ENCODE results near the gene TRIM29. TPM values are rescaled to one million over a fixed set of nuclear protein-coding genes. Genes with fewer than 3 reads are reported as not detected.
A peak's percentile ranks its signal among the peaks of the same experiment; 100 is the strongest.

Gene TRIM29
- total RNA-seq, 3 donors from 2014 or later: not detected

DNA sequence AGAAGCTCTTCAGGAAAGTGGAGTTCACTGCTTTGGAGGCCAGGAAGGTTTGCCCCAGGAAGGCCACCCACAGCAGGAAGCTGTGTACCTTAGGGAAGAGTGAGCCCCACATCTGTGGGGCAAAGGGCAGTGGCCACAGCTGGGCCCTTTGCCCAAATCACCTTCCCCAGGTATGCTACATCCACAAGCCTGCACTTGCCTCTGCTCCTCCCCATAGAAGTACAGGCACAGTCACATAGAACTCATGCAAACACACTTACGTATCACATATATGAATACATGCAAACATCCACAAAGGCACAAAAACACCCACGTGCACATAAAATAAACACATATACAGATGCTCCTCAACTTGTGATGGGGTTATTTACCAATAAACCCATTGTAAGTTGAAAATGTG lies 2.1 kb downstream of the TRIM29 start:
- no peaks in the 10 kb centered on the region for H3K9me3 Mint-ChIP-seq
- H3K27me3 Mint-ChIP-seq (ENCODE audit: low read depth): peaks cover 5% of the 10 kb centered on the region
- no peak for DNase-seq
- no peaks in the 10 kb centered on the region for H3K36me3 Mint-ChIP-seq (ENCODE audit: insufficient read depth)
- no peak overlapping the region for H3K4me3 Mint-ChIP-seq
- no peaks in the 10 kb centered on the region for H3K4me1 Mint-ChIP-seq (ENCODE audit: low read depth)
- ATAC-seq: no peak

DNA sequence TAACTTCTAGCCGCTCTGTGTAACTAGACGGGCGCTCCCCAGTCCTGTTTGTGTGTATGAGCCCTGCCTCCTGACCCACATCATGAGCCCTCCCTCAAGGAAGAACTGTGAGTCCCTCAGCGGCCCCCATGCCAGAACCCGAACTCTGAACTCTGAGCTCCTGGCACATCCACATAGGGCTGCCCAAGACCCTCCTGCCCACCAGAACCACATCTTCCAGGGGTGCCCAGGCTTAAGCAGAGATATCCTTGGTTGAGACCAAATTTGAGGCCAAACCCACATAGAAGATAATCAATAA lies 3.0 kb downstream of the TRIM29 start:
- ATAC-seq: no peak
- DNase-seq: no peak
- Mint-ChIP-seq H3K36me3 (ENCODE audit: insufficient read depth) (no peaks in the 10 kb centered on the region), H3K4me1 (ENCODE audit: low read depth) (no peaks in the 10 kb centered on the region), H3K9me3 (no peaks in the 10 kb centered on the region), H3K27me3 (ENCODE audit: low read depth) (no peaks in the 10 kb centered on the region), H3K4me3 (no peak overlapping the region)

DNA sequence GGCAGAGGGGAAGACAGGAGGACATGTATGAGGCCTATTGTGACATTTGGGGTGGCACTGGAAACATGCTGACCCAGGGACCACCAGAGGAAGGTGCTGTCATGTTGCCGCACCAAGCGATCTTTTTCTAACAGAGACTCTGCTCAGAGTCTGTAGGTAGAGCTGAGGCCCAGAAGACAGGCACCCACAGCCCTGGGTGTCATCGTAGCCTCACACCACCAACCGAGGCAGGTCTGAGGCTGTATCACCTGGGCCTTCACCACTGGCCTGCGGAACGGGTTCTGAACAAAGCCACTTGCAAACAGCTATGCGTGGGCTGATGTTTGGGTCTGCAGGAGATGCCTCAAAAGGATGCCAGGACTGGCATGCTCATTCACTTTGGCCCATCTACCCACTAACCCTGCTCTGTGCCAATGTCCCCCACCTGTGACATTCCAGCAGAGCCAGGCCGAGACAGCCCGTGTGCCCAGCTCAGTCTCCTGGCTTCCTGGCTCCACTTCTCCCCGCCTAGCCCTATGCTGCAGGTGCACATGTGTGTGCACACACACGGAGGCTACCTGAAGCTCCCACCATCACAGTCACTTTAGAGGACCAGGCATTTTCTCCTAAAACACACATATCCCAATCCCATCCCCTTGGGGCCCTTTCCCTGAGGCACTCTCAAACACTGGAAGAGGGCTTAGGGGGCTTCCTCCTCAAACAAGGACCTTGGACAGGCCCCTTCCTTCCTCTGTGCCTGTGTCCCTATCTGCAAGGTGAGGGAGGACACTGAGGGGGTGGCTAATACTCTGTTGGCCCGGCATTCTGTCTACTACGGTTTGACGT lies 3.6 kb downstream of the TRIM29 start:
- DNase-seq (no peak), ATAC-seq (peak in 1 of 2 donors; percentile 28)
- H3K4me3 Mint-ChIP-seq: no peak overlapping the region
- no peaks in the 10 kb centered on the region for H3K9me3 Mint-ChIP-seq
- no peaks in the 10 kb centered on the region for H3K27me3 Mint-ChIP-seq (ENCODE audit: low read depth)
- no peaks in the 10 kb centered on the region for H3K4me1 Mint-ChIP-seq (ENCODE audit: low read depth)
- no peaks in the 10 kb centered on the region for H3K36me3 Mint-ChIP-seq (ENCODE audit: insufficient read depth)

DNA sequence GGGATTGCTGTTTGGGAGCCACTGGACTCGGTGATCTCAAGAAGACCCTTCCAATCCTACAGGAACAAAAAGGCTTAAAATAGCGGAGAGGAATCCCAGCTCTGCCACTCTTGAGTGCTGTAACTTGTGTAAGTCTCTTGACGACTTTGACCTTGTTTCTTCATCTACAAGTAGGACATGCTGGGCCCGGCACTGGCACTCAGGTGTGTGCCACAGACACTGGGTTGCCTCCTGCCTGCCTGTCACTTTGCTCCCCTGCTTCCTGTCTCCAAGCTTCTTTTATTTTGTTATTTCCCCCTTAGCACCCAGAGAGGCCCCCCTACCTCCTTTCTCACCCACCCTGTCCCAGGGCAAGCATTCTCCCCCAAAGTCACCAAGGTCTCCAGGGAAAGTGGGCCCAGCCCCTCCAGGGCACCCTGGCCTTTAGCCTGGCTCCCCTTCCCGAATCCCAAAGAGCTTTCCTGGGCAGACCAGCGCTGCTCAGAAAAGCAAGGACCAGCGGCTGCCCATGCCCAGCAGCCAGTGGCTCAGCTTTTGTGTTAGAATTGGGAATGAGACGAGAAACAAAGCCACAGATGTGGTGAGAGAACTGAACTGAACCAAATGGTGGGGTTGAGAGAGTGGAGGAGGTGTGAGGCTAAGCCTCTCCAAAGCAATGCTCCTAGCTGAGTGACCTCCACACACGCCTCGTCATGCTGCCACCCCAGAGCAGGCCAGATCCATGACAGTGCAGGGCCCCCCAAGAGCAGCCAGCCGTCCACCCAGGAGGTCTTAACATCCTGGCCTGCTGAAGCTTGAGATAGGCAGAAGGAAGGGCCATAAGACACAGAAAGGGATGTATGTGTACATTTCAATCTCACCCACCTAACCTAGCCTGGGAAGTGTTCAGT lies 4.5 kb downstream of the TRIM29 start:
- no peaks in the 10 kb centered on the region for H3K4me1 Mint-ChIP-seq (ENCODE audit: low read depth)

DNA sequence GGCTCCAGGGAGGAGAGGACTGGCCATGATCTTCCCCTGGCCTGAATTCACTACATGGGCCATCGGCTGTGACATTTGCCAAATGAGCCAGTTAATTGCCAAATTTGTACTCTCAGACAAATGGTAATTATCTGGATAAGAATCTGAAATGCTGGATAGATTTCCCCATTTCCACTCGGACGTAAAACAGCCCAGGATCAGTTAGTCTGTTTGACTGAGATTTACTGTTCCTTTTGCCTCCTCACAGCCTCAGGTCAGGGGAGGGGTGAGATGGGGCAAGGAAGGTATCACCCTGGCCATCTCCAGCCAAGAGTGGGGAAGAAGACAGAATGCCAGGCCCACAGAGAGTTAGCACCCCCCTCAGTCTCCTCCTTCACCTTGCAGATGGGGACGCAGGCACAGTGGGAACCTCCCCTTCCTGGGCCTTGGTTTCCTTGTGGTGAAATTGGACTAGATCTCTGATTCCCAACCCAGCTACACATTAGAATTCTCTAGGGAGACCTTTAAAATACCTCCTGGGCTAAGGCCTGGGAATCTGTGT lies 5.2 kb downstream of the TRIM29 start:
- DNase-seq (no peak), ATAC-seq (no peak)
- no peaks in the 10 kb centered on the region for H3K4me1 Mint-ChIP-seq (ENCODE audit: low read depth)
- no peaks in the 10 kb centered on the region for H3K9me3 Mint-ChIP-seq
- H3K36me3 Mint-ChIP-seq (ENCODE audit: insufficient read depth): no peaks in the 10 kb centered on the region
- H3K4me3 Mint-ChIP-seq: no peak overlapping the region
- no peaks in the 10 kb centered on the region for H3K27me3 Mint-ChIP-seq (ENCODE audit: low read depth)

More for the DNA sequence above, 4.5 kb downstream of the TRIM29 start:
- Mint-ChIP-seq H3K4me3 (no peak overlapping the region), H3K27me3 (ENCODE audit: low read depth) (no peaks in the 10 kb centered on the region), H3K36me3 (ENCODE audit: insufficient read depth) (no peaks in the 10 kb centered on the region), H3K9me3 (no peaks in the 10 kb centered on the region)
- DNase-seq: no peak
- no peak for ATAC-seq

DNA sequence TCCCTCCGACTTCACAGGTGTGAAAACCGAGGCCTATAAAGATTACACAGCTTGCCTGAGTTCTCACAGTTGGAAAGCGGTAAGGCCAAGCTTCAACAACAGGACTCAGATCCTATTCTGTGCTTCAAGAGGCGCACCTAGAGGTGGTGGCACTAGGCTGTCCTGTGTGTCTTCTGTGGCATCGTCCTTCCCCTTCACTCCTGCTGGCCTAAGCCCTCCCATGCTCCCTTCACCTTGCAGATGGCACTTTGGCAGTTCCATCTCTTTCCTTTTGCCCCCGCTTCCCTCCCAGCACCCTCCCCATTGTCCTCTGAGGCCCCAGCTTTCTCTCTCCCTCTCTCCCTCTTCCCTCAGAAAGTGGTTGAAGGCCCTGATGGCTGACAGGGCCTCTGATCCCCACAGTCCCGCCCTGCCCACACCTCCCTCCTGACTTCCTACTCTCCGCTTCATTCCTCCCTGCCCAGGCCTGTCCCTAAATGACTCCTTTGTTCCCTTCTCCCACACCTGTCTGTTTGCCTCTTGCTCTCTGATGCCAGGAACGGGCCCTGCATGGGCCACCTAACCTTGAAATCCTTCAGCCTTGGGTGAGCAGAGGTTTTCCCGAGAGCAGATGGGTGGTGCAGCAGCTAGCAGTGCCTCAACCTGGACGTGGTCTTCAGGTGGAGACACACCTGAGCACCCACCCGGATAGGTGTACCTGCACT lies 5.8 kb downstream of the TRIM29 start:
- Mint-ChIP-seq H3K4me1 (ENCODE audit: low read depth) (no peaks in the 10 kb centered on the region), H3K4me3 (no peak overlapping the region), H3K9me3 (no peaks in the 10 kb centered on the region), H3K27me3 (ENCODE audit: low read depth) (no peaks in the 10 kb centered on the region), H3K36me3 (ENCODE audit: insufficient read depth) (no peaks in the 10 kb centered on the region)
- ATAC-seq (peak in 1 of 2 donors; percentile 20), DNase-seq (no peak)

DNA sequence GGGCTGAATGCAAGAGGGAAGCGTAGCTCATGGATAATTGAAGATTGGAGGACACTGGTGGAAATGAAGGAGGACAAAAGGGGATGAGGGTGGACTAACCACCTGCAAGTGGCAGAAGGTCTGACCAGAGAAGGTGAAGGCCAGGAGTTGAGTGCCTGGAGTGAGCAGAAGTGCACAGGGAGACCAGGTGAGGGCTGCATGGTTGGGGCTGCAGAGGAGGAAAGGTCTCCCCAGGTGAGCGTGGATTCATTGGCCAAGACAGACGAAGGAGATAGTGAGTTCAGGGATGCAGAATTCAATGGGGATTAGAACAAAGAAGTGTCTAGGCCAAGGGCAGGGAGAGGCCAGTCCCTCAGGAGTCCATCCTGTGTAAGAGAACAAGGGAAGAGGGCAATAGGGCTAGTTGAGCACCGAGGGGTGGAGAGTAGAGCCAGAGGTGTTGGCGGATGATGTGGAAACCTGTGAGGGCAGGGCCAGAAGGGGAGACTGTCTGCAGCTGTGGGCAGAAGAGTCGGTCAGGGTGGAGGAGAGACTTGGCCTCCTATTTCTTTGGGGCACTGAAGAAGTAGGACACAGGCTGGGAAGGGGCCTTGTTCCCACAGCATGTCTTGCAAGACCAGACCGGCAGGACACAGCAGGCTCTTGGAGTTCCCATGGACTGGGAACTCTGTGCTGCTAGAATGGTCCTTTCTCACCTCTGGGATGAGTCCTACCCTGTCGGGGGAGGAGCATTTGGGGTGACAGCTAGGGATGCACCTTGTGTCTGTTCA lies 6.7 kb downstream of the TRIM29 start:
- no peak for ATAC-seq
- no peak for DNase-seq

DNA sequence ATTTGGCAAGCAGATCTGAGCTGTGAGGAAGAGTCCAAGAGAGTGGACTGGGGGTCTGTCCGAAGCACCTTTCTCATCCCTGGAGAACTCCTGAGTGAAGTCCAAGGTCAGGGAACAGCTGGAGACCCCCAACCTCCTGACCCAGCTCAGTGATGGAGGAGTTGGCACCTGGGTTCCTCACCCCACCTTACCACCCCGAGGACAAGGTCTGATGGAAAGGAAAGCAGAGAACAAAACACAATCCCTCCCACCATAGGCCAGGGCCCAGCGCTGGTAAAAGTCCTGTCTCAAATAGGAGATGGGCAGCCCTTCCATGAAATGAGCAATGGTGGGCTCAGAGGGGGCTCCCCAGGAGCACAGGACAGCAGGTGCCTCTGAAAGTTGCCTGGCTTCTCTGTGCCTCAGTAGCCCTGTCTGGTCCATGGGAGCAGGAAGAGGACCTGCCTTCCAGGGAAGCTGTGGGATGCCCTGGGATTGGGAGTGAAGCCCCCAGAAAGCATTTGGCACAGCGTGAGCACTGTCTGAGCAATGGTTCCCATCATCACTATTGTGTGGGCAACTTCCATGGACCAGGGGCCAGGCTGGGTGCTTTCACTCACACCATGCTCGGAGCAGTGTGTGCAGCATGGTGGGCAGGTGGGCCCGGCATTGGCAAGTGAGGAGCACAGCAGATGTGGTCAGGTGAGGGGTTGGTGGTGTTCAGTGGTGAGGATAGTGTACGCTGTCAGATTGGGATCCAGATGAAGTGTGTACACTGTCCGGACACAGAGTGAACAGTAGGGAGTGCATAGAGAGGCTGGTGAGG lies 7.5 kb downstream of the TRIM29 start:
- no peaks in the 10 kb centered on the region for H3K4me1 Mint-ChIP-seq (ENCODE audit: low read depth)
- no peaks in the 10 kb centered on the region for H3K27me3 Mint-ChIP-seq (ENCODE audit: low read depth)
- ATAC-seq (no peak), DNase-seq (no peak)
- no peaks in the 10 kb centered on the region for H3K9me3 Mint-ChIP-seq
- no peak overlapping the region for H3K4me3 Mint-ChIP-seq
- H3K36me3 Mint-ChIP-seq (ENCODE audit: insufficient read depth): no peaks in the 10 kb centered on the region

More for the DNA sequence above, 6.7 kb downstream of the TRIM29 start:
- no peaks in the 10 kb centered on the region for H3K27me3 Mint-ChIP-seq (ENCODE audit: low read depth)
- H3K9me3 Mint-ChIP-seq: no peaks in the 10 kb centered on the region
- H3K4me1 Mint-ChIP-seq (ENCODE audit: low read depth): no peaks in the 10 kb centered on the region
- H3K4me3 Mint-ChIP-seq: no peak overlapping the region
- no peaks in the 10 kb centered on the region for H3K36me3 Mint-ChIP-seq (ENCODE audit: insufficient read depth)

DNA sequence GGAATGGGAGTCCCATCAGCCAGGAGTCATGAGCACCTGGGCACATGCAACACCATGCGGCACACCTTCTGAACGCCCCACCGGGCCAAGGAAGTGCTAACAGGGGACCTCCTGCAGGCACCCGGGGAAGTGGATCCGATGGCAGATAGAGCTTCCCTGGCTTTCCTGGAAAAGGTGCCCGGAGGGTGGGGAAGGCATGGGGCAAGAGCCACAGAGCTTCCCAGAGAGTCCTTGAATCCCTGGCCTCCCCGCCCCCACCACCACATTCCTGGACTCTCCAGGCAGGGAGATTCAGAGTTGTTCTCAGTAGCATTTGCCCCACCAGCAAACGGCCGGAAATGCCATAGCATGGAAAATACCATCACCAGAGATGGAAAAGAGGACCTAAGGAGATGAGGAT lies 8.3 kb downstream of the TRIM29 start:
- no peaks in the 10 kb centered on the region for H3K4me1 Mint-ChIP-seq (ENCODE audit: low read depth)
- H3K4me3 Mint-ChIP-seq: no peak overlapping the region
- ATAC-seq (no peak), DNase-seq (no peak)
- H3K27me3 Mint-ChIP-seq (ENCODE audit: low read depth): no peaks in the 10 kb centered on the region
- H3K9me3 Mint-ChIP-seq: no peaks in the 10 kb centered on the region
- H3K36me3 Mint-ChIP-seq (ENCODE audit: insufficient read depth): no peaks in the 10 kb centered on the region

DNA sequence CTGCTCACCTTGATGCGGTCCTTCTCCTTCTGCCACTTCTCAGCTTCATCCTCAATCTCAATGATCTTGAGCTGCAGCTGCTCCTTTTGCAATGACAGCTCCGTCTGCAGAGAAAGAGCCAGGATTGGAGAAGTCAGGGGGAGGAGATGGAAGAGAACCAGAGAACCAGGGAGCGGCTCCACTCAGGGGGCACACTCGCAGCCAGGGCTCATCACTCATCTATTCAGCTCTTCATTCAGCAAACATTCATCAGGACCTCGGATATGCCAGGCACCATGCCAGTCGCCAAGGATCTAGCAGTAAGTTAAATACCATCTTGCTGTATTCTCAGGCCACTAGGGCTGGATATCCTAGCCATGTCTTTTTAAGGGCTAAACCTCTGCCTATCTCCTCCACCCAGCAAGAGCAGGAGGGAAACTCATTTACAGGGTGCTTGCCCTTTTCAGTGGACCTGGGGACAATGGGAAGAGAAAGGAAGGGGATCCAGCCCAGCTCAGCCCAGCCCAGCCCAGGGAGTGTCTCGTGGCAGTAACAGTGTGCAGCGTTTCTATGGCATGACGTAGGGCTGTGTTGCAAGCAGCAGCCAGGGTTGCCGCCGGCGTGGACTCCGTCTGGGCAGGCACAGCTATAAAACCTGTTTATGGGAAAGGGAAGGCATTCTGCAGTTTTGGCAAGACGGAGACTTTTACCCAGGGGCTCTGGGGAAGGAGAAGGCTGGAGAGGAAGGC lies 9.4 kb downstream of the TRIM29 start:
- Mint-ChIP-seq H3K27me3 (ENCODE audit: low read depth) (no peaks in the 10 kb centered on the region), H3K36me3 (ENCODE audit: insufficient read depth) (no peaks in the 10 kb centered on the region)
- no peak for ATAC-seq

DNA sequence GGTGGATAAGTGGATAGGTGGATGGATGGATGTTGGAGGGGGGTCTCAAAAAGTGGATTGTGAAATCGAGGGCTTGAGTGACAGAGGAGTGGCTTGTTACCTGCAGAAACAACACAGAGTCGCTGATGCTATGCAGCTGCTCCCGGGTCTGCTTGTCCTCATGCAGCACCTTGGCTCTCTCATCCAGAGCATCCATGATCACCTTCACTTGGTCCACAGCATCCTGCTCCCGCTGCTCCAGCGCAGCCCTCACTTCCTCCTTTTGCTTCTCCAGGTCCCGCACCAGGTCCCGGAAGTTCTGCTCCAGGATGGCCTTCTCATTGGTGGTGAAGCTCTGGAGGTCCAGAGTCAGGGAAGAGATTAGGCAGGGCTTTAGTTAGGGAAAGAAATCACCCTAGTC lies 10.7 kb downstream of the TRIM29 start:
- ATAC-seq (no peak), DNase-seq (no peak)
- Mint-ChIP-seq H3K4me1 (ENCODE audit: low read depth) (no peaks in the 10 kb centered on the region), H3K36me3 (ENCODE audit: insufficient read depth) (no peaks in the 10 kb centered on the region), H3K9me3 (no peaks in the 10 kb centered on the region), H3K27me3 (ENCODE audit: low read depth) (no peaks in the 10 kb centered on the region), H3K4me3 (no peak overlapping the region)

More for the DNA sequence above, 9.4 kb downstream of the TRIM29 start:
- no peak overlapping the region for H3K4me3 Mint-ChIP-seq
- DNase-seq: no peak
- no peaks in the 10 kb centered on the region for H3K4me1 Mint-ChIP-seq (ENCODE audit: low read depth)
- no peaks in the 10 kb centered on the region for H3K9me3 Mint-ChIP-seq

DNA sequence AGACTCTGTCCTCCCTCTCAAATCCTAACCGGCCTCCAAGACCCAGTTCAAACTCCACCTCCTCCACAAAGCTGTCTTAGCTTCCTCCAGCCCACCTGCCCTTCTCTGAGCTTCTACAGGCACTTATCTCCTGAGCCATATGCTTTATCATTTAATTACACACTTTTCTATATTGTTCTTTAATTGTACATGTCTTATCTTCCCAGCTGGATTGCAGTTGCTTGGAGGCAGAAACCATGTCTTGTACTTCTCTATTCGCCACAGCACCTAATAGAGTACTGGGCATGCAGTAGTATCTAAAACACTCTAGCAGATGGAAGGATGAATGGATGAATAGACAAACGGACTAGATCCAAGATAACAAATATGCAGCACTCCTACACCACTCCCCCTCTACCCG lies 11.3 kb downstream of the TRIM29 start:
- H3K27me3 Mint-ChIP-seq (ENCODE audit: low read depth): no peaks in the 10 kb centered on the region
- H3K36me3 Mint-ChIP-seq (ENCODE audit: insufficient read depth): no peaks in the 10 kb centered on the region
- H3K4me3 Mint-ChIP-seq: no peak overlapping the region
- no peak for DNase-seq
- ATAC-seq: no peak
- H3K9me3 Mint-ChIP-seq: no peaks in the 10 kb centered on the region
- no peaks in the 10 kb centered on the region for H3K4me1 Mint-ChIP-seq (ENCODE audit: low read depth)

DNA sequence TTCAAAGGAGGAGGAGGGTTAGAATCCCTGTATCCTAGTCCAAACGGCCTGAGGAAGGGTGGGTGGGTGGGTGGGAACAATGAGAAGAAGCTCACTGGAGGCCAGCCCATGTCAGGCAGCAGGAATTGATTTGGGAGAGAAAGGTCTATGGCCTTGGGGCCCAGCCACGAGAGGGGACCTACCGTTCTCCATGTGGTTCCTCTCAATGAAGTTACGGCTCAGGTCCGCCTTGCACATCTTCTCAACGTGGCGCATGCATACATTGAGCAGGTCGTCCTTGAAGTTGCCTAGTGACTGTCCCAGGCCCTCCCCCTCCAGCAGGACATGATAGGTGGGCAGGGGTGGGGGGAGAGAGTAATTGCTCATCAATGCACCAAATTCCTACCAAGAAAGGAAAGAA lies 12.4 kb downstream of the TRIM29 start:
- Mint-ChIP-seq H3K4me3 (no peak overlapping the region), H3K4me1 (ENCODE audit: low read depth) (no peaks in the 10 kb centered on the region), H3K36me3 (ENCODE audit: insufficient read depth) (no peaks in the 10 kb centered on the region), H3K9me3 (no peaks in the 10 kb centered on the region), H3K27me3 (ENCODE audit: low read depth) (no peaks in the 10 kb centered on the region)
- DNase-seq: no peak
- ATAC-seq: no peak
